IPS-18a (cell line): ENCODE data around the gene ST3GAL2.

Source experiments
- H3K27ac ChIP-seq: one replicate; pipeline ENCODE4 v1.5.1; 2013; ENCODE audit warnings: low read length
- H3K27me3 ChIP-seq: one replicate; pipeline ENCODE4 v1.6.1; 2013; ENCODE audit warnings: mild to moderate bottlenecking, low read length; ENCODE audit not compliant: control insufficient read depth, insufficient read depth
- H3K36me3 ChIP-seq: one replicate; pipeline ENCODE4 v1.6.1; 2013; ENCODE audit warnings: low read depth, low read length; ENCODE audit not compliant: control insufficient read depth
- H3K4me1 ChIP-seq: one replicate; pipeline ENCODE4 v1.6.1; 2013; ENCODE audit warnings: low read depth, low read length; ENCODE audit not compliant: control insufficient read depth
- H3K4me3 ChIP-seq: one replicate; pipeline ENCODE4 v1.5.1; 2013; ENCODE audit warnings: low read length
- H3K9ac ChIP-seq: one replicate; pipeline ENCODE4 v1.6.1; 2013; ENCODE audit warnings: mild to moderate bottlenecking, low read length, moderate library complexity
- H3K9me3 ChIP-seq: one replicate; pipeline ENCODE4 v1.6.1; 2013; ENCODE audit warnings: low read depth, low read length; ENCODE audit not compliant: control insufficient read depth

ST3GAL2 gene

GRCh38 chr16:70444249-70445063, 5.6 kb upstream of the ST3GAL2 start:
- Histone ChIP-seq H3K36me3 (no peaks in the 10 kb centered on the region), H3K4me1 (peaks cover 3% of the 10 kb centered on the region), H3K4me3 (no peak overlapping the region), H3K9me3 (no peaks in the 10 kb centered on the region), H3K27me3 (no peaks in the 10 kb centered on the region), H3K27ac (no peak overlapping the region), H3K9ac (no peak overlapping the region)

- H3K4me1 ChIP-seq: peaks cover 12% of the 10 kb centered on the region
- H3K9ac ChIP-seq: no peak overlapping the region
- H3K9me3 ChIP-seq: no peaks in the 10 kb centered on the region
- no peaks in the 10 kb centered on the region for H3K27me3 ChIP-seq
- H3K27ac ChIP-seq: no peak overlapping the region
- no peaks in the 10 kb centered on the region for H3K36me3 ChIP-seq
- H3K4me3 ChIP-seq: no peak overlapping the region
These were observed 3.4 kb upstream of the ST3GAL2 start for GRCh38 chr16:70442344-70442743.

- Histone ChIP-seq H3K9me3 (no peaks in the 10 kb centered on the region), H3K9ac (no peak overlapping the region), H3K36me3 (no peaks in the 10 kb centered on the region), H3K4me3 (no peak overlapping the region), H3K27ac (no peak overlapping the region), H3K27me3 (no peaks in the 10 kb centered on the region), H3K4me1 (peaks cover 18% of the 10 kb centered on the region)
These were observed 2.6 kb upstream of the ST3GAL2 start for GRCh38 chr16:70441406-70441990.

GRCh38 chr16:70440009-70440692, 1.3 kb upstream of the ST3GAL2 start:
- Histone ChIP-seq H3K4me3 (peak overlapping the region; percentile 69), H3K9ac (peak overlapping the region; percentile 66), H3K27me3 (no peaks in the 10 kb centered on the region), H3K9me3 (no peaks in the 10 kb centered on the region), H3K4me1 (peaks cover 19% of the 10 kb centered on the region), H3K27ac (no peak overlapping the region), H3K36me3 (no peaks in the 10 kb centered on the region)

GRCh38 chr16:70438585-70438968, 323 bp downstream of the ST3GAL2 start:
- peaks cover 6% of the 10 kb centered on the region for H3K36me3 ChIP-seq
- H3K4me1 ChIP-seq: peaks cover 22% of the 10 kb centered on the region
- peak overlapping the region; percentile 58 for H3K9ac ChIP-seq
- no peaks in the 10 kb centered on the region for H3K9me3 ChIP-seq
- H3K27me3 ChIP-seq: no peaks in the 10 kb centered on the region
- no peak overlapping the region for H3K27ac ChIP-seq
- peak overlapping the region; percentile 80 for H3K4me3 ChIP-seq

GRCh38 chr16:70437582-70438557, 1.0 kb downstream of the ST3GAL2 start:
- H3K4me1 ChIP-seq: peaks cover 26% of the 10 kb centered on the region
- no peak overlapping the region for H3K27ac ChIP-seq
- peaks cover 6% of the 10 kb centered on the region for H3K36me3 ChIP-seq
- H3K27me3 ChIP-seq: no peaks in the 10 kb centered on the region
- peak overlapping the region; percentile 80 for H3K4me3 ChIP-seq
- H3K9me3 ChIP-seq: no peaks in the 10 kb centered on the region
- peak overlapping the region; percentile 58 for H3K9ac ChIP-seq

- Histone ChIP-seq H3K27ac (no peak overlapping the region), H3K4me3 (peak overlapping the region; percentile 80), H3K36me3 (peaks cover 6% of the 10 kb centered on the region), H3K27me3 (no peaks in the 10 kb centered on the region), H3K9me3 (no peaks in the 10 kb centered on the region), H3K4me1 (peaks cover 30% of the 10 kb centered on the region), H3K9ac (peak overlapping the region; percentile 58)
These were observed 1.8 kb downstream of the ST3GAL2 start for GRCh38 chr16:70437017-70437581.

GRCh38 chr16:70434484-70435260, 4.2 kb downstream of the ST3GAL2 start:
- H3K9ac ChIP-seq: no peak overlapping the region
- peaks cover 41% of the 10 kb centered on the region for H3K4me1 ChIP-seq
- H3K36me3 ChIP-seq: peaks cover 6% of the 10 kb centered on the region
- H3K27ac ChIP-seq: no peak overlapping the region
- H3K4me3 ChIP-seq: no peak overlapping the region
- H3K9me3 ChIP-seq: no peaks in the 10 kb centered on the region
- no peaks in the 10 kb centered on the region for H3K27me3 ChIP-seq

- no peaks in the 10 kb centered on the region for H3K9me3 ChIP-seq
- H3K4me1 ChIP-seq: peaks cover 46% of the 10 kb centered on the region
- H3K27ac ChIP-seq: no peak overlapping the region
- no peaks in the 10 kb centered on the region for H3K27me3 ChIP-seq
- H3K9ac ChIP-seq: no peak overlapping the region
- H3K4me3 ChIP-seq: no peak overlapping the region
- H3K36me3 ChIP-seq: peaks cover 6% of the 10 kb centered on the region
These were observed 5.3 kb downstream of the ST3GAL2 start for GRCh38 chr16:70433458-70434103.
